ENCODE measurements around the gene JMJD8. TPM values are rescaled to one million over a fixed set of nuclear protein-coding genes. Genes with fewer than 3 reads are reported as not detected.
A peak's percentile ranks its signal among the peaks of the same experiment; 100 is the strongest.

Gene JMJD8
- total and polyA plus RNA-seq, 9 of the 15 experiments (the other 6 are each of a cell fraction or from before 2014, with no cell fraction given), result 1.2 to 50.6 (median 29.3) TPM

GRCh38 chr16:642189-643049 lies 41.7 kb downstream of the JMJD8 start (continued):
- peak; percentile 41; the same call in 1 of the 2 replicates for TF ChIP-seq HMGXB4 (CRISPR knock-in tag; IDR thresholded peaks at IDR 0.05)
- TF ChIP-seq NFE2L1 (tag; IDR thresholded peaks at IDR 0.05; ENCODE audit: borderline replicate concordance, low read depth), result no peak
- no peak for TF ChIP-seq HIVEP1 (CRISPR knock-in tag; IDR thresholded peaks at IDR 0.05)
- 0 out of 2 replicates have a peak, but pooled peaks have one; percentile 68 for TF ChIP-seq PRMT5 (CRISPR knock-in tag; IDR thresholded peaks at IDR 0.05)
- TF ChIP-seq TAF1 (IDR thresholded peaks at IDR 0.05; ENCODE audit: control insufficient read depth, extremely low read depth, insufficient read depth, low read length, severe bottlenecking), result no peak
- TF ChIP-seq CHD1 (IDR thresholded peaks at IDR 0.05; ENCODE audit: low read length), result peak; percentile 72
- no peak for TF ChIP-seq ZFP1 (CRISPR knock-in tag; IDR thresholded peaks at IDR 0.05)
- TF ChIP-seq, protein P1, sequence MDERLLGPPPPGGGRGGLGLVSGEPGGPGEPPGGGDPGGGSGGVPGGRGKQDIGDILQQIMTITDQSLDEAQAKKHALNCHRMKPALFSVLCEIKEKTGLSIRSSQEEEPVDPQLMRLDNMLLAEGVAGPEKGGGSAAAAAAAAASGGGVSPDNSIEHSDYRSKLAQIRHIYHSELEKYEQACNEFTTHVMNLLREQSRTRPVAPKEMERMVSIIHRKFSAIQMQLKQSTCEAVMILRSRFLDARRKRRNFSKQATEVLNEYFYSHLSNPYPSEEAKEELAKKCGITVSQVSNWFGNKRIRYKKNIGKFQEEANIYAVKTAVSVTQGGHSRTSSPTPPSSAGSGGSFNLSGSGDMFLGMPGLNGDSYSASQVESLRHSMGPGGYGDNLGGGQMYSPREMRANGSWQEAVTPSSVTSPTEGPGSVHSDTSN (CRISPR knock-in tag; IDR thresholded peaks at IDR 0.05; ENCODE audit: low read depth), result no peak
- TF ChIP-seq, protein P1 (tag; conservative IDR thresholded peaks at IDR 0.05; ENCODE audit: low read depth), result no peak
- no peak for TF ChIP-seq PATZ1 (CRISPR knock-in tag; IDR thresholded peaks at IDR 0.05; ENCODE audit: borderline replicate concordance)
- TF ChIP-seq, protein P2, sequence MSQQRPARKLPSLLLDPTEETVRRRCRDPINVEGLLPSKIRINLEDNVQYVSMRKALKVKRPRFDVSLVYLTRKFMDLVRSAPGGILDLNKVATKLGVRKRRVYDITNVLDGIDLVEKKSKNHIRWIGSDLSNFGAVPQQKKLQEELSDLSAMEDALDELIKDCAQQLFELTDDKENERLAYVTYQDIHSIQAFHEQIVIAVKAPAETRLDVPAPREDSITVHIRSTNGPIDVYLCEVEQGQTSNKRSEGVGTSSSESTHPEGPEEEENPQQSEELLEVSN (IDR thresholded peaks at IDR 0.05; ENCODE audit: borderline replicate concordance in 1 of 2, extremely low read depth in 1 of 2, insufficient read depth in 1 of 2, insufficient read length in 1 of 2, low read depth in 1 of 2, low read length in 1 of 2, poor library complexity in 1 of 2, severe bottlenecking in 1 of 2), result peak; percentile 80 to 82
- no peak for TF ChIP-seq EP300 (IDR thresholded peaks at IDR 0.05; ENCODE audit: low read length)
- TF ChIP-seq SMARCB1 (IDR thresholded peaks at IDR 0.05; ENCODE audit: insufficient read length, low read depth), result no peak
- no peak for TF ChIP-seq ZNF354B (CRISPR knock-in tag; IDR thresholded peaks at IDR 0.05)
- TF ChIP-seq KLF10 (CRISPR knock-in tag; IDR thresholded peaks at IDR 0.05), result no peak
- TF ChIP-seq ZBTB7A (IDR thresholded peaks at IDR 0.05; ENCODE audit: borderline replicate concordance, control insufficient read depth, low read depth, low read length), result no peak
- no peak for TF ChIP-seq POLR2B (IDR thresholded peaks at IDR 0.05; ENCODE audit: low read depth, partially characterized antibody)
- 0 out of 2 replicates have a peak, but pooled peaks have one; percentile 36 for TF ChIP-seq SAFB (IDR thresholded peaks at IDR 0.05; ENCODE audit: borderline replicate concordance, low read depth, low read length)
- no peak for TF ChIP-seq NFXL1 (CRISPR knock-in tag; IDR thresholded peaks at IDR 0.05)
- TF ChIP-seq CC2D1A (IDR thresholded peaks at IDR 0.05), result no peak

All from K562 (cell line).